HG02763 (cell line): ENCODE data around the gene PTBP1.
"Not testable (repeated sequence)": the region's sequence is repeated elsewhere in the genome, so short reads cannot be mapped to it uniquely, and the experiment has no call there.

Experiments used
- ATAC-seq: cut with Tn5 transposase; IDR thresholded peaks from one replicate; pipeline ENCODE4 v1.9.1; 2021; ENCODE audit warnings: mild to moderate bottlenecking, moderate library complexity; ENCODE audit not compliant: unreplicated experiment

Gene PTBP1

GRCh38 chr19:824885-825284, 27.6 kb downstream of the PTBP1 start:
- ATAC-seq = no peak

GRCh38 chr19:825897-826644, 28.8 kb downstream of the PTBP1 start:
- no peak for ATAC-seq

GRCh38 chr19:827314-827709, 30.1 kb downstream of the PTBP1 start:
- ATAC-seq = no peak

GRCh38 chr19:827710-828321, 30.6 kb downstream of the PTBP1 start, which contains the start of gene AZU1:
Gene AZU1 (plus strand): TSS chr19:827837. CDS start chr19:827847, 10 bp downstream.
- no peak for ATAC-seq

- ATAC-seq = no peak
Observed at GRCh38 chr19:829129-829758, 32.0 kb downstream of the PTBP1 start.

GRCh38 chr19:831407-832369, 34.4 kb downstream of the PTBP1 start:
- no peak for ATAC-seq

- no peak for ATAC-seq
Observed at GRCh38 chr19:834216-834615, 37.0 kb downstream of the PTBP1 start.

- no peak for ATAC-seq
Observed at GRCh38 chr19:835210-835810, 38.1 kb downstream of the PTBP1 start.

- no peak for ATAC-seq
Observed at GRCh38 chr19:840519-841206, 43.4 kb downstream of the PTBP1 start, which contains the start of gene PRTN3. Gene PRTN3 (plus strand): TSS chr19:840999. CDS start chr19:841009, 10 bp downstream.

GRCh38 chr19:842802-843179, 45.5 kb downstream of the PTBP1 start:
- ATAC-seq = not testable (repeated sequence)

GRCh38 chr19:843180-843835, 46.1 kb downstream of the PTBP1 start:
- no peak for ATAC-seq

GRCh38 chr19:843836-844545, 46.7 kb downstream of the PTBP1 start:
- no peak for ATAC-seq

- no peak for ATAC-seq
Observed at GRCh38 chr19:844546-844971, 47.3 kb downstream of the PTBP1 start.

- ATAC-seq = no peak
Observed at GRCh38 chr19:845707-846521, 48.7 kb downstream of the PTBP1 start.

- ATAC-seq = no peak
Observed at GRCh38 chr19:848386-848921, 51.2 kb downstream of the PTBP1 start.

GRCh38 chr19:849195-849594, 51.9 kb downstream of the PTBP1 start:
- not testable (repeated sequence) for ATAC-seq

GRCh38 chr19:850221-850978, 53.1 kb downstream of the PTBP1 start:
- ATAC-seq = no peak
